Fibroblast of lung (primary cell): ENCODE measurements around the gene BMP3. TPM values are rescaled to one million over a fixed set of nuclear protein-coding genes. Genes with fewer than 3 reads are reported as not detected.

Experiments used
- DNase-seq, 2 donors: peaks; one replicate each; pipeline versions ENCODE4 v3.0.0 to v3.0.0-alpha.2; 2010; ENCODE audit warnings: low read depth in 2 of 2
- H2AFZ ChIP-seq: 2 replicates; pipeline ENCODE4 v1.5.1; 2012; ENCODE audit warnings: low read length, control low read depth, inconsistent platforms
- H3K27ac ChIP-seq: 2 replicates; pipeline ENCODE4 v1.5.1; 2011; ENCODE audit warnings: low read length, control low read depth; ENCODE audit not compliant: insufficient read depth
- H3K27me3 ChIP-seq: 2 replicates; pipeline ENCODE4 v1.5.1; 2011; ENCODE audit warnings: mild to moderate bottlenecking, low read length; ENCODE audit not compliant: control insufficient read depth, insufficient read depth
- H3K36me3 ChIP-seq: 2 replicates; pipeline ENCODE4 v1.5.1; 2011; ENCODE audit warnings: low read length; ENCODE audit not compliant: control insufficient read depth, insufficient read depth
- H3K4me1 ChIP-seq: 2 replicates; pipeline ENCODE4 v1.5.1; 2011; ENCODE audit warnings: low read length; ENCODE audit not compliant: control insufficient read depth, insufficient read depth; ENCODE audit errors: extremely low read depth
- H3K4me2 ChIP-seq: 2 replicates; pipeline ENCODE4 v1.5.1; 2011; ENCODE audit warnings: low read length, control low read depth; ENCODE audit not compliant: insufficient read depth; ENCODE audit errors: extremely low read depth
- H3K4me3 ChIP-seq, 4 experiments: fragments of 200-600 bp in 1 of 4; sonication (generic) in 1 of 4; replicated peaks in 1 of 4; 2 replicates each; pipeline ENCODE4 v1.5.1; 2011 to 2016; ENCODE audit warnings: low read length in 4 of 4, low read depth in 3 of 4, mild to moderate bottlenecking in 3 of 4, control low read depth in 2 of 4, inconsistent platforms in 1 of 4, mixed read lengths in 1 of 4; ENCODE audit not compliant: insufficient read depth in 1 of 4; ENCODE audit errors: control extremely low read depth in 1 of 4
- H3K79me2 ChIP-seq: 2 replicates; pipeline ENCODE4 v1.5.1; 2012; ENCODE audit warnings: mild to moderate bottlenecking, low read length, inconsistent platforms; ENCODE audit not compliant: control insufficient read depth, insufficient read depth
- H3K9ac ChIP-seq: 2 replicates; pipeline ENCODE4 v1.5.1; 2011; ENCODE audit warnings: mild to moderate bottlenecking, low read length, control low read depth; ENCODE audit not compliant: insufficient read depth
- H3K9me3 ChIP-seq: 2 replicates; pipeline ENCODE4 v1.5.1; 2012; ENCODE audit warnings: low read depth, low read length; ENCODE audit not compliant: control insufficient read depth, insufficient read depth
- H4K20me1 ChIP-seq: 2 replicates; pipeline ENCODE4 v1.5.1; 2011; ENCODE audit warnings: low read length; ENCODE audit not compliant: control insufficient read depth, insufficient read depth; ENCODE audit errors: extremely low read depth
- EZH2 ChIP-seq: IDR thresholded peaks from 2 replicates; pipeline ENCODE4 v1.5.1; 2012; ENCODE audit warnings: low read length, control low read depth, mild to moderate bottlenecking; ENCODE audit errors: missing control alignments
- polyA plus RNA-seq, 2 donors: library from polyadenylated mRNA; depleted of rRNA in 1 of 2; stranded (reverse) in 1 of 2; unstranded in 1 of 2; fragments of >200 nt; gene quantifications; 2 replicates each; pipeline ENCODE4 v1.2.1, GENCODE V29; 2011 to 2012; ENCODE audit warnings: missing spikeins in 1 of 2
- total RNA-seq: library from RNA; depleted of rRNA; stranded (reverse); fragments of >200 nt; gene quantifications from 2 replicates; pipeline ENCODE4 v1.2.1, GENCODE V29; 2014
- TF ChIP-seq, protein P1 (sequence below), 2 donors: IDR thresholded peaks in 1 of 2; conservative IDR thresholded peaks in 1 of 2; 1 replicate in 1 of 2; 2 replicates in 1 of 2; pipeline ENCODE4 v1.5.1; 2011 to 2012; ENCODE audit warnings: low read length in 2 of 2, control low read depth in 1 of 2, inconsistent platforms in 1 of 2, low read depth in 1 of 2, mild to moderate bottlenecking in 1 of 2

Gene BMP3
- total and polyA plus RNA-seq, 2 donors (not counting 1 experiment from before 2014, with no cell fraction given) = 0.05 to 0.17 TPM

DNA sequence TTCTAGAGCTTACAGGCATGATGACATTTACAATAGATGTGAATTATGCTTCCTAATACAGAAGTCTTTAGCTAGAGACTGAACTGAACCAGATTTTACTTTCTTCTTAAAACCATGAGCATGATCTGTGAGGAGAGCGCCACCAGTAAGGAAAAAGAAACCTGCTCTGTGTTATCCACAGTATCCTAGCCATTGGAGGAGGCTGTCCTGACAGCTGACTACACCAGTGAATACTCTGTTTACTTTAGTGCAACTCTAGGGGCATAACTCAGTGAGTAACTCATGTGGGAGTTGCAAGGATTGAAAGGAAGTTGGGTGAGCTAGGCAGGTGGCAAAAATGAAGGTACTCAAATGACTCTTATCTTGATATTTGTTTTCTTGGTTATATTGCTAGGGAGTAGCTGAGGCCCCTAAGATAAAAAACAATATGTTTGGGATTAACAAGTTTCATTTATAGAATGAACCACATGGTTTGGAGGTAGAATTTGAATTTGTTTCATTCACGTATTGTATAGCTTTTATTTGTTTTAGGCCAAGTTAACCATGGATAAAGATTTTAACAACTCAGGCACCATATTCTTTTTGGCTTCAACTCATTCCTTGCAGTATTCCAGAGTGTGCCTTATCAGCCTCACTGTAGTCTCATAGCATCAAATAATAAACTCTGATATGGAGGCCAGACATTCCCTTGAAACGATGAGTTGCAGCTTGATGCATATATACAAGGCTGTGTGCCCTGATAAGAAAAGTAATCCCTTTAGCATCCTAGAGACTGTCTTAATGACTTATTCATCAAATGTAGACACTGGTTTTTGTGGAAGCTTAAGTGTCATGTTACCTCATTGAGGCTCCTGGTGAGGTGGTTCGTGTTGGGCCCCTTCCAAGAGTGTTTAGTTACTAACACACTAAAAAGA lies 2.5 kb downstream of the BMP3 start:
- Histone ChIP-seq H3K27me3 (peaks cover 26% of the 10 kb centered on the region), H3K4me1 (no peaks in the 10 kb centered on the region), H2AFZ (no peak overlapping the region), H3K36me3 (no peaks in the 10 kb centered on the region), H3K4me3 (no peak overlapping the region), H3K4me2 (no peak overlapping the region), H4K20me1 (no peaks in the 10 kb centered on the region), H3K9ac (no peak overlapping the region), H3K79me2 (no peaks in the 10 kb centered on the region), H3K9me3 (no peaks in the 10 kb centered on the region), H3K27ac (no peak overlapping the region)
- TF ChIP-seq, protein P1, sequence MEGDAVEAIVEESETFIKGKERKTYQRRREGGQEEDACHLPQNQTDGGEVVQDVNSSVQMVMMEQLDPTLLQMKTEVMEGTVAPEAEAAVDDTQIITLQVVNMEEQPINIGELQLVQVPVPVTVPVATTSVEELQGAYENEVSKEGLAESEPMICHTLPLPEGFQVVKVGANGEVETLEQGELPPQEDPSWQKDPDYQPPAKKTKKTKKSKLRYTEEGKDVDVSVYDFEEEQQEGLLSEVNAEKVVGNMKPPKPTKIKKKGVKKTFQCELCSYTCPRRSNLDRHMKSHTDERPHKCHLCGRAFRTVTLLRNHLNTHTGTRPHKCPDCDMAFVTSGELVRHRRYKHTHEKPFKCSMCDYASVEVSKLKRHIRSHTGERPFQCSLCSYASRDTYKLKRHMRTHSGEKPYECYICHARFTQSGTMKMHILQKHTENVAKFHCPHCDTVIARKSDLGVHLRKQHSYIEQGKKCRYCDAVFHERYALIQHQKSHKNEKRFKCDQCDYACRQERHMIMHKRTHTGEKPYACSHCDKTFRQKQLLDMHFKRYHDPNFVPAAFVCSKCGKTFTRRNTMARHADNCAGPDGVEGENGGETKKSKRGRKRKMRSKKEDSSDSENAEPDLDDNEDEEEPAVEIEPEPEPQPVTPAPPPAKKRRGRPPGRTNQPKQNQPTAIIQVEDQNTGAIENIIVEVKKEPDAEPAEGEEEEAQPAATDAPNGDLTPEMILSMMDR (conservative IDR thresholded peaks at IDR 0.05 in 1 of 2, IDR thresholded peaks at IDR 0.05 in 1 of 2; ENCODE audit: low read depth in 1 of 2, low read length in 2 of 2) = no peak
- no peak for TF ChIP-seq EZH2
- DNase-seq = no peak

DNA sequence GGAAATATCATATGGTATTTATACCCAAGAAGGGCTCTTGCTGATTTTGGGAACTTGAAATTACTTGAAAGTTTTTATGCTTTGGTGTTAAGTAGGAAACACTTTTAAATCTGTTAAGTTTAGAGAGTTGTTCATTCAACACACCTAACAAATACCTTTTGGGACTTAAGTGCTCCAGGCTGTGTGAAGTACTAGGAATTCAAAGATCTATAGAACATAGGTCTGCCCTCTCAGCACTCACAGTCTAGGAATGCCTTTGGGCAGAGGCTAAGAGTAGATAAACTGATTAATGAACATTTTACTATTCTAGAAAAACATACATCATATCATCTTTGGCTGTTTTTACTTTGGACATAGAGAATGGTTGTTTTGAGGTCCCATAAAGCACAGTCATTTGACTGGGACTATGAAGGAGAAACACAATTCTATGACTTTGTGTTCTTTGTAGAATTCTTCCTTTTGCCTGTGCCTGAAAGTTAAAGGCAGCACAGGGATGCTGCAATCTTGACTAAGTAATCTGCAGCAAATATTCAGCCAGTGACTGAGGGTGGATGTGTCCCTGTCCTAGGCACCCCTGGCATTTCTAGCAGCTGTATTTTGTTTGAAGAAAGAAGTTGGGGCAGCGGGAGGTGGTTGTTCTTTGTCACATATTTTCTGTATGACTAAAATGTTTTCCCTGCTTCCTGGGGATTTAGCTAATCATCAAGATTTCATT lies 8.3 kb downstream of the BMP3 start:
- Histone ChIP-seq H3K27me3 (no peaks in the 10 kb centered on the region), H3K4me2 (no peak overlapping the region), H3K4me3 (no peak overlapping the region), H3K27ac (no peak overlapping the region), H3K36me3 (no peaks in the 10 kb centered on the region), H3K9ac (no peak overlapping the region), H4K20me1 (no peaks in the 10 kb centered on the region), H3K9me3 (no peaks in the 10 kb centered on the region), H2AFZ (no peak overlapping the region), H3K79me2 (no peaks in the 10 kb centered on the region), H3K4me1 (no peaks in the 10 kb centered on the region)
- no peak for DNase-seq
- no peak for TF ChIP-seq EZH2
- TF ChIP-seq, protein P1 (conservative IDR thresholded peaks at IDR 0.05 in 1 of 2, IDR thresholded peaks at IDR 0.05 in 1 of 2; ENCODE audit: low read depth in 1 of 2, low read length in 2 of 2) = no peak

DNA sequence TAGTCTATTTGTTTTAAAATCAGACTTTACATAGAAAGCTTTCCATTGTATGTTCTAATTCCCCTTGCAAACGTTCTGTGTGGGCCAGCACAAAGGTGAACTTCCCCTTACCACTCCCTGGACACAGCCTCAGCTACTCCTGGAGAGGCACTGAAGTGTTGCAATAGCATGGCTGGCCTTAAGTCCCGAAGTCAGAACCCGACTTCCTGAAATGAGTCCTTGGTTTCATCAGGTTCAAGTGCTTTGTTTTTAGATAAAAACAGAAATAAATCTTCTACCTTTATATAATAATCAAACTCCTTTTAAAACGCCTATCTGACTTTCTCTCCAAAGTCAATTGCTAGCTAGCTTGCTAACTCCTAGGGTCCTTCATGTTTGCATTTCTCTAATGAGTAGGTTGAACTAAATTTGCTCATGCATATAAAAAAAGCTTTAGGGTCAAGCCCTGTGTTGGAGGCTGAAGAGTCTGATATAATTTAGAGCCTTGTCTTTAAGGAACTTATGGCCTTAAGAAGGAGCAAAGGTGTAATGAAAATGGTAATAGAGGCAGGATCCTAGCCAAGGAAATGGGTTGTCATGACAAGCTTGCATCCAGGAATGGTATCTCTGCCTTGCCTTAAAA lies 9.0 kb downstream of the BMP3 start:
- H4K20me1 ChIP-seq = no peaks in the 10 kb centered on the region
- TF ChIP-seq EZH2 = no peak
- TF ChIP-seq, protein P1 (conservative IDR thresholded peaks at IDR 0.05 in 1 of 2, IDR thresholded peaks at IDR 0.05 in 1 of 2; ENCODE audit: low read depth in 1 of 2, low read length in 2 of 2) = no peak

More for the DNA sequence above, 9.0 kb downstream of the BMP3 start:
- Histone ChIP-seq H3K36me3 (no peaks in the 10 kb centered on the region), H3K79me2 (no peaks in the 10 kb centered on the region), H3K9me3 (no peaks in the 10 kb centered on the region), H3K4me2 (no peak overlapping the region), H3K4me1 (no peaks in the 10 kb centered on the region), H3K9ac (no peak overlapping the region), H3K27ac (no peak overlapping the region), H3K27me3 (no peaks in the 10 kb centered on the region), H2AFZ (no peak overlapping the region), H3K4me3 (no peak overlapping the region)
- no peak for DNase-seq
